HG03432 (cell line): ENCODE measurements around the gene MXRA7.

Source experiments
- ATAC-seq: cut with Tn5 transposase; IDR thresholded peaks from one replicate; pipeline ENCODE4 v1.9.1; 2021; ENCODE audit warnings: mild to moderate bottlenecking, moderate library complexity; ENCODE audit not compliant: unreplicated experiment

MXRA7 gene

GRCh38 chr17:76697702-76698465 is 12.9 kb downstream of the MXRA7 start:
- no peak for ATAC-seq

DNA sequence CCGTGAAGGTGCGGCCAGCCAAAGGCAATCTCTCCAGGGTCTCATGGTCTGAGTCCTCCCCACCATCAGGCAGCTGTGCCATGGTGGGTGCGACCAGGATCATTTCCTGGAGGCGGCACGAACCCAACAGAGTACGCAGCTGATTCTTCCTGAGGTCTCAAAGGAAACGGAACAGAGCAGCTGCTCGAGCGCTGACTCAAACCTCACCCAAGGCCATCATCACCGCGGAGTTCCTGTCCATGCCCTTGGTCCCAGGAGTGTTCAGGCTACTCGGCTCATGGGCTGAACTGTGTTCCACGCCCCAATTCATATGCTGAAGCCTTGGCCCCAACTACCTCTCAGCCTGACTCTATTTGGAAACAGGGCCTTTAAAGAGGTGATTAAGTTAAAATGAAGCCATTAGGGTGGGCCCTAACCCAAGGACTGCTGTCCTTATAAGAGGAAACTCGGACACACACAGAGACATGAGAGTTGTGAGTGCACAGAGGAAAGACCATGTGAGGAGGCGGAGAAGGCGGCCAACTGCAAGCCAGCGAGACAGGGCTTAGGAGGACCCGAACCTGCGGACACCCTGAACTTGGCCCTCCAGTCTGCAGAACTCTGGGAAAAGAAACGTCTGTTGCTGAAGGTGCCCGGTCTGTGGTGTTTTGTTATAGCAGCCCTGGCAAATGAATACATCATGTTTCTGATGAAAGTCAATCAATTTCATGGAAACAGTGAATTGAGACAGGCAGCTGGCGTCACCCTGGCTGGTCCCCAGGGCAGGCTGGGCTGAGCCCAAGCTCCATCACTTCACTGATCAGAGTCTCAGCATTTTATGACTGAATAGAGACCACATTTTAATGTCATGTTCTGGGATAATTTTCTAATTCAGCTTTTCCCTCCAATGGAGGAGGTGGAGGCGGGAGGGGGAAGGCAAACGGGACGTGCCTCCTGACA is 13.7 kb downstream of the MXRA7 start:
- no peak for ATAC-seq

DNA sequence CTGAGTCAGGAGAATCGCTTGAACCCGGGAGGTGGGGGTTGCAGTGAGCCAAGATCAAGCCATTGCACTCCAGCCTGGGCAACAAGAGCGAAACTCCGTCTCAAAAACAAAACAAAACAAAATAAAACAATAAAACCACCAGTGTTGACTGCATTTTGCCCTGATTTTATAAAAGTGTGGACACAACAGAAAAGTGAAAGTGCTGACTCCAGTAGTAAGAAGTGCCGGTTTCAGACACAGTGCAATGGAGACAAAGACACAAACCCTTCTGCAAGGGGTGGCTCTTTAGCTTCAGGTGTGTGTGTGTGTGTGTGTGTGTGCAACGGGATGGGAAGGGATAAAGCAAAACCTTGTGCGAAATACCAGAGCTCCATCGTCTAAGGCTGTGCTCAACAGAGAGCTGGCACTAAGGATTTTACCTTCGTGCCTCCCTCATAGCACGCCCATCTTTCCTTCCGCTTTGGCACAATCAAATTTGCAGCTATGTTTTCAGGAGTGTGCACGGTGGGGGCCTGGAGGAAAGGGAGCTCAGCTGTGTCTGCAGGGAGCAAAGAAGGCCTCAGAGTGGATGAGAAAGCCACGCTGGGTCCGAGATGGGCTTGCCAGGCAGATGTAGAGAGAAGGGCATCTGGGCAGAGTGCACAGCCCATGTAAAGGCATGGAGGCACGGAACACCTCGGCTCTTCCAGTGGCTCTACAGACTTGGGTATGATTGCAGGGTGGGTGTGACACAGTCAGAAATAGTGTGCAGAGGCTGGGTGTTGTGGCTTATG is 15.5 kb downstream of the MXRA7 start:
- no peak for ATAC-seq

DNA sequence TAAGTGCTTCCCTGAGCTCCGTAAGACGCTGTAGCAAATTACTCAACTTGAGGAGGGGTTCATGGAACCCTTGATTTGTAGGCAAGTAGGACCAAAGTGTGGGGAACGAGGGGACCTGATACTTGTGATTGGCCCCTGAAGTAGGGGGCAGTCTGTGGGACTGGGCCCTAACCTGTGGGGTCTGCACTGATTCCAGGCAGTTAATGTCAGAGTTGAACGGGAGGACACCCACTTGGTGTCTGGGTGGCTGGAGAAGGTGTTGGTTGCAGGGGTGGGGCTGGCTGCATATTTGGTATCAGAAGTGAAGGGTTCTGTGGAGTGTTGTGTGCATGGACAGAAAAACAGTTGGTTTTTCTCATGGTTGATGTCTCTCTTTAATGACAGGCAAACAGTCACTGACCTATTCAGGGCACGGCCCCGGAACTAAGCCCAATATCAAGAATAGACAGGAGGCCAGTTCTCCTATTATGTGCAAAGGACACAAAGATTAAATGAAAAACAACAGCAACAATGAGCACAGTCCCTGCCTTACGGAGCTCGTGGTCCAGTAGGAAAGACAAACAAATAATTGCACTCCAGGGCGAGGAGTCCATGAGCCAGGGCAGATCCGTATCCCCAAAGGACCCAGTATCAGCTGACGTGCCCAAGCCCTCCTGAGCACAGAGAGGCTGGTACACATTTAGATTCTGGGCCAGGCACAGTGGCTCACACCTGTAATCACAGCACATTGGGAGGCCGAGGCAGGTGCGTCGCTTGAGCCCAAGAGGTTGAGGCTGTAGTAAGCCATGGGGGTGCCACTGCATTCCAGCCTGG is 19.2 kb downstream of the MXRA7 start:
- ATAC-seq = no peak

DNA sequence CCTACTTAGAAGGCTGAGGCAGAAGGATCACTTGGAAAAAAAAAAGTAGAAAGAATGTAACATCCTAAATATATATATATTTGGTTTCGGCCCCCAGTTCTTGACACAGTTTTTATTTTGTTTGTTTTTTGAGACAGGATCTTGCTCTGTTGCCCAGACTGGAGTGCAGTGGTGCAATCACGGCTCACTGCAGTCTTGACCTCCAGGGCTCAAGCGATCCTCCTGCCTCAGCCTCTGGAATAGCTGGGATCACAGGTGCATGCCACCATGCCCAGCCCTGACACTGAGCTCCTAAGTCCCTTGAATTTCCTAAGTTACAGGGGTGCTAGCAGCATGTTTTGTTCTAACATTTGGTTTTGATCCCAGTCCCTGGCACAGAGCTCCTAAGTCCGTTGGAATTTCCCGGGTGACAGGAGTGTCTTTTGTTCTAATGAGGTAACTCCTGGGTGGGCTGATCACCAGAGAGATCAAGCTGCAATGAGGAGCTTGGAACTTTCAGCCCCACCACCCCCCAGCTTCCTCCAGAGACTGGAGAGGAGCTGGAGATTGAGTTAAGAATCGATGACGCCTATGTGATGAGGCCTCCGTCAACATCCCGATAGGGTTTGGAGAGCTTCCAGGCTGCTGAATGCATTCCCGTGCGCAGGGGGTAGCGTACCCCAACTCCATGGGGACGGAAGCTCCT is 20.0 kb downstream of the MXRA7 start:
- ATAC-seq = no peak

DNA sequence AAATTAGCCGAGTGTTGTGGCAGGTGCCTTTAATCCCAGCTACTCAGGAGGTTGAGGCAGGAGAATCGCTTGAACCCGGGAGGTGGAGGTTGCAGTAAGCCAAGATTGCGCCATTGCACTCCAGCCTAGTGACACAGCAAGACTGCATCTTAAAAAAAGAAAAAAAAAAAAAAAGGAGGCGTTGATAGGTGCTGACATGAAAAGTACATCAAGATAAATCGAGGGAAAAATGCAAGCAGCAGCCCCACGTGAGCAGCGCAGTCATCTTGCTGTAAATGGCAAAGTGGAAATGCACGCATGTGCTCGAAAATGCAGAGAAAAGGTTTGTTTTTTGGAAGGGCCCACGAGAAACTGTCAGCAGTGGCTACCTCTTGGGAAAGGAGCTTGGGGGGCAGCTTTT is 20.9 kb downstream of the MXRA7 start:
- no peak for ATAC-seq

- no peak for ATAC-seq
Measured at GRCh38 chr17:76688165-76688622, 22.6 kb downstream of the MXRA7 start.

- ATAC-seq = no peak
Measured at GRCh38 chr17:76687298-76688164, 23.2 kb downstream of the MXRA7 start.

DNA sequence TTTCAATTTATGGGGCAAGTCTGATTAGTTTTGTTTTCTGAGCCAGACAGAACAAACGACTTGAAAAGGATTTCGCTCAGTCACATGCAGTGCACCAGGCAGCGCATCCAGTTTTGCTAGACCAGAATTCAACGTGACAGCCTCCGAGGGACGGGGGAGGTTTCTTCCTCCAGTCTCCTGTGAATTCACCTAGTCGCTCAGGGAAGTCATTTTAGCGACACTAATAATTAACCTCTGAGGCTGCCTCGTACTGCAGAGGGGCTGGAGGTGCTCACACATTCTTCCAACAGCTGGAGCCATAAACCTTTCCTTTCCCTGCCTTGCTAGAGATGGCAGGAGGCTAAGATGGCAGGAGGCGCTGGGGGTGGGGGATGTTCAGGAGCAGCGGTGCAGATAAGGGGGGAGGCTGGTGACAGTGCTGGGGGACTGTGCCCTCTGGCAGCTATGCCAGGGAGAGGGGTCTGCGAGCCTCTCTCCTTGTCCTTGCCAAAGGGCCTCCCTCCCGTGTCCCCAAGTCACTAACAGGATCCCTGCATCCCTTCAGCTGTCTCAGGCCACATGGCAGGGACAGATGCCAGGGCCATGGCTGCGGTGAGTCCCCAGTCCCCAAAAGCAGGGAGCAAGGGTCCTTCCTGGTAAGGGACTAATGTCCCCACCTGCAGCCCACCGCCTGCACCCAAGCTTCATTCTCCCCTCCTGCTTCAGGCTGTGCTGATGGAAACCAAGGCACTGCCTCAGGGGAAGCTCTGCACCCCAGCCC is 24.0 kb downstream of the MXRA7 start:
- no peak for ATAC-seq

DNA sequence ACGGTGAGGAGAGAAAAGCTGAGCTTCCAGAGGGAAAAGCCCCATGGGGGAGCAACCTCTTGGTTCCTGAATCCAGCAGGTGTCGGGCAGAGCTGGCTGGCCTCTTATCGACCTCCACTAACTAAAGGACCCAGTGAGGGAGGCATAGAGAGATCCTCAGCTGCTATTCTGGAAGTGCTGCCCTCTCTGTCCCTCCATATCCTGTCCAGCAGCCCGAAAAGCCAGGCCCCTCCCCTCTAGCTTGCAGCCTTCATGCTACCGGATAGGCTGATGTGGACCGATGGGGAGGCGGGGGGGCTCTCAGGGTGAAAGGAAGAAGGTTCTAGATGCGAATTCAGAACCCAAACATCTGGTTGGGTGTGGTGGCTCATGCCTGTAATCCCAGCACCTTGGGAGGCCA is 24.9 kb downstream of the MXRA7 start:
- no peak for ATAC-seq

GRCh38 chr17:76685366-76685765 is 25.4 kb downstream of the MXRA7 start:
- no peak for ATAC-seq

- no peak for ATAC-seq
Measured at GRCh38 chr17:76684756-76685155, 26.0 kb downstream of the MXRA7 start.

DNA sequence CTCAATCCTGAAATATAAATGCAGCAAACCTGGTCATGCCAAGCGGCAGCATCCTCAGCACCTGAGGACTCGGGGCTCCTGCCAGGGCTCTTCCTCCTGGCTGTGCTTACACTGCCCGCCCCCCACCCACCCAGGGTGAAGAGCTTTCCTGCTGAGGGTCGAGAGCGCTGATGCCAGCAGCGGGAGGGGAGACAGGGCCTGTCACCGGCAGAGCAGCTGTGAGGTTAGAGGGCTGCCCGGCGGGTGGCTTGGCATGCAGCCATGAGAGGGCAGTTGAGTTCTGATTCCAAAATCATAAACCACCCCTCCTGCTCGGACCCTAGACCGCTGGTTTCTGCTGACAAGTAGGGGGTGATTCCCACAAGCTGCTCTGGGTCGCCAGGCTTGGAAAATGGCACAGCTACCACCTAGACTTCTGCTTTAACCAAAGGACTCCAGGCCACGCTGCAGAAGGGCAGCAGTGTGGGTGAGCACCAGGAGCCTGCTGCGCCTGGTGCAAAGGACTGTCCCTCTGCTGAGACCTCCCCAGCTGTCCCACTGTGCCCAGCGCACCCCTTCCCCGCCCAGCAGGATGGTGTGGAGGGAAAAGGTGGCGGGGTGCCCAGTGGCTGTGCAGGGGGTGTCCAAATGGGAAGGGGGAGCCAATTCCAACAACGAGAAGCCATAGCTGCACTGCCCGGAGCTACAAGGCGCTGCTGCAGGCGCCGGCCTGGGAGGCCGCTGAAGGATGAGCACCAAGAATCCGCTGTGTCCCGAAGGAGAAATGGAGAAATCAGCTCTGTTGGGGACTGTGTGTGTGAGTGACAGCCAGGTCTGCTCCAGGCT is 26.6 kb downstream of the MXRA7 start:
- no peak for ATAC-seq

GRCh38 chr17:76683011-76683755 is 27.6 kb downstream of the MXRA7 start:
- ATAC-seq = no peak

GRCh38 chr17:76682296-76682695 is 28.5 kb downstream of the MXRA7 start:
- no peak for ATAC-seq
